Urinary bladder (tissue), 4 donors: ENCODE results near the gene STX1A. TPM values are rescaled to one million over a fixed set of nuclear protein-coding genes. Genes with fewer than 3 reads are reported as not detected.

ENCODE experiments used
- DNase-seq: peaks from one replicate; pipeline ENCODE4 v3.0.0-alpha.2; 2015; ENCODE audit errors: extremely low spot score
- H3K27ac ChIP-seq: one replicate; pipeline ENCODE4 v1.5.1; 2013; ENCODE audit warnings: low read depth, mild to moderate bottlenecking, moderate library complexity
- H3K36me3 ChIP-seq: one replicate; pipeline ENCODE4 v1.6.1; 2013; ENCODE audit warnings: mild to moderate bottlenecking, moderate library complexity; ENCODE audit not compliant: insufficient read depth
- H3K4me1 ChIP-seq: one replicate; pipeline ENCODE4 v1.6.1; 2013; ENCODE audit warnings: mild to moderate bottlenecking, moderate library complexity; ENCODE audit not compliant: insufficient read depth
- H3K4me3 ChIP-seq: one replicate; pipeline ENCODE4 v1.5.1; 2013; ENCODE audit warnings: low read depth, low read length
- WGBS: extraction: QIAGEN DNeasy Blood & Tissue Kit; methylation state at CpG from one replicate; pipeline ENCODE4 v1.1.7; 2013; 5-methylcytosine and 5-hydroxymethylcytosine counted together
- polyA plus RNA-seq: library from polyadenylated mRNA; stranded (reverse); fragments of 200-250 nt; gene quantifications from one replicate; pipeline ENCODE4 v1.2.3, GENCODE V29; 2013
- total RNA-seq: library from RNA; depleted of rRNA; stranded (reverse); fragments of >200 nt; gene quantifications from one replicate; pipeline ENCODE4 v1.2.3, GENCODE V29; 2014
- donor health status: healthy with polysubstance abuse.
- donor health status: healthy.

STX1A gene
- total RNA-seq (9.0 TPM), polyA plus RNA-seq (9.8 TPM)

- H3K36me3 ChIP-seq = no peaks in the 10 kb centered on the region
- peak within 1 kb of the TSS; percentile 86 for H3K4me3 ChIP-seq
- 2% methylated on average over 96 of the region's 96 CpGs for WGBS
- no peak for DNase-seq
- no peaks in the 10 kb centered on the region for H3K4me1 ChIP-seq
- no peak within 1 kb of the TSS for H3K27ac ChIP-seq
These were observed at the start of gene STX1A for GRCh38 chr7:73718905-73719805. Gene STX1A, minus strand, starts transcription at chr7:73719669. Its CDS starts 38 bp downstream, at chr7:73719631.

GRCh38 chr7:73768641-73769480 lies 49.4 kb upstream of the STX1A start:
- 35% methylated on average over 53 of the region's 53 CpGs for whole genome bisulfite sequencing
- DNase-seq = no peak
- Histone ChIP-seq H3K36me3 (no peaks in the 10 kb centered on the region), H3K4me1 (no peaks in the 10 kb centered on the region), H3K27ac (no peak overlapping the region), H3K4me3 (no peak overlapping the region)

- H3K4me1 ChIP-seq = no peaks in the 10 kb centered on the region
- no peak overlapping the region for H3K4me3 ChIP-seq
- no peaks in the 10 kb centered on the region for H3K36me3 ChIP-seq
- WGBS = 68% methylated on average over 17 of the region's 17 CpGs
- H3K27ac ChIP-seq = no peak overlapping the region
- no peak for DNase-seq
These were observed 47.2 kb upstream of the STX1A start for GRCh38 chr7:73766556-73767229.

GRCh38 chr7:73762659-73762999 lies 43.2 kb upstream of the STX1A start:
- no peaks in the 10 kb centered on the region for H3K4me1 ChIP-seq
- 88% methylated on average over 1 of the region's 1 CpG for WGBS
- H3K36me3 ChIP-seq = no peaks in the 10 kb centered on the region
- H3K27ac ChIP-seq = no peak overlapping the region
- no peak overlapping the region for H3K4me3 ChIP-seq
- DNase-seq = no peak

GRCh38 chr7:73761854-73762658 lies 42.6 kb upstream of the STX1A start:
- H3K36me3 ChIP-seq = no peaks in the 10 kb centered on the region
- no peak overlapping the region for H3K4me3 ChIP-seq
- 50% methylated on average over 8 of the region's 8 CpGs for WGBS
- DNase-seq = no peak
- no peak overlapping the region for H3K27ac ChIP-seq
- H3K4me1 ChIP-seq = no peaks in the 10 kb centered on the region

GRCh38 chr7:73758581-73759138 lies 39.2 kb upstream of the STX1A start:
- 84% methylated on average over 7 of the region's 7 CpGs for WGBS
- H3K27ac ChIP-seq = no peak overlapping the region
- H3K4me1 ChIP-seq = no peaks in the 10 kb centered on the region

GRCh38 chr7:73749931-73750776 lies 30.7 kb upstream of the STX1A start:
- Histone ChIP-seq H3K27ac (no peak overlapping the region), H3K4me3 (no peak overlapping the region), H3K4me1 (no peaks in the 10 kb centered on the region), H3K36me3 (no peaks in the 10 kb centered on the region)
- DNase-seq = no peak
- 64% methylated on average over 16 of the region's 16 CpGs for WGBS

More at GRCh38 chr7:73758581-73759138, 39.2 kb upstream of the STX1A start:
- Histone ChIP-seq H3K36me3 (no peaks in the 10 kb centered on the region), H3K4me3 (no peak overlapping the region)
- DNase-seq = no peak

GRCh38 chr7:73746378-73746777 lies 26.9 kb upstream of the STX1A start:
- no peak for DNase-seq
- H3K4me1 ChIP-seq = peaks cover 2% of the 10 kb centered on the region
- H3K27ac ChIP-seq = no peak overlapping the region
- WGBS = 38% methylated on average over 4 of the region's 4 CpGs
- no peak overlapping the region for H3K4me3 ChIP-seq
- no peaks in the 10 kb centered on the region for H3K36me3 ChIP-seq

- DNase-seq = peak; percentile 66
- peaks cover 2% of the 10 kb centered on the region for H3K4me1 ChIP-seq
- H3K36me3 ChIP-seq = no peaks in the 10 kb centered on the region
- peak overlapping the region; percentile 42 for H3K27ac ChIP-seq
- WGBS = 35% methylated on average over 35 of the region's 35 CpGs
- H3K4me3 ChIP-seq = no peak overlapping the region
These were observed 23.5 kb upstream of the STX1A start for GRCh38 chr7:73742753-73743641.

GRCh38 chr7:73742338-73742752 lies 22.9 kb upstream of the STX1A start:
- no peak for DNase-seq
- Histone ChIP-seq H3K4me3 (no peak overlapping the region), H3K36me3 (no peaks in the 10 kb centered on the region), H3K27ac (peak overlapping the region; percentile 42), H3K4me1 (peaks cover 2% of the 10 kb centered on the region)
- WGBS = 58% methylated on average over 7 of the region's 7 CpGs

- no peak overlapping the region for H3K27ac ChIP-seq
- 84% methylated on average over 5 of the region's 5 CpGs for WGBS
- H3K4me1 ChIP-seq = peaks cover 2% of the 10 kb centered on the region
- H3K36me3 ChIP-seq = no peaks in the 10 kb centered on the region
- H3K4me3 ChIP-seq = no peak overlapping the region
- no peak for DNase-seq
These were observed 22.1 kb upstream of the STX1A start for GRCh38 chr7:73741600-73741999.
